ENCODE data around the gene SPATA2. TPM values are rescaled to one million over a fixed set of nuclear protein-coding genes. Genes with fewer than 3 reads are reported as not detected.
"Not testable (repeated sequence)": the region's sequence is repeated elsewhere in the genome, so short reads cannot be mapped to it uniquely, and the experiment has no call there.

The SPATA2 gene
- polyA plus RNA-seq, 4 donors, result 8.8 to 12.1 (median 10.8) TPM

DNA sequence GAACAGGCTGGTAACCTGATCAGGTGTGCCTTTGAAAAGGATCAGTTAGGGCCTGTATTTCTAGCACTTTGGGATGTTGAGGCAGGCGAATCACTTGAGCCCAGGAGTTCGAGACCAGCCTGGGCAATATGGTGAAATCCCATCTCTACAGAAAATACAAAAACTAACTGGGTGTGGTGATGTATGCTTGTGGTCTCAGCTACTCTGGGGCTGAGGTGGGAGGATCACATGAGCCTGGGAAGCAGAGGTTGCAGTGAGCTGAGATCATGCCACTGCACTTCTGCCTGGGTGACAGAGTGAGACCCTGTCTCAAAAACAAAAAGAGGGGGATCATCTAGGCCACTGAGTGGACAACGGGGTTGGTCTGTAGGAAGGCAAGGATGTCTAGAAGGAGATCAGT is 54.1 kb downstream of the SPATA2 start:
- DNase-seq (ENCODE audit: low read depth in 4 of 4, low spot score in 2 of 4), result not testable (repeated sequence)

DNA sequence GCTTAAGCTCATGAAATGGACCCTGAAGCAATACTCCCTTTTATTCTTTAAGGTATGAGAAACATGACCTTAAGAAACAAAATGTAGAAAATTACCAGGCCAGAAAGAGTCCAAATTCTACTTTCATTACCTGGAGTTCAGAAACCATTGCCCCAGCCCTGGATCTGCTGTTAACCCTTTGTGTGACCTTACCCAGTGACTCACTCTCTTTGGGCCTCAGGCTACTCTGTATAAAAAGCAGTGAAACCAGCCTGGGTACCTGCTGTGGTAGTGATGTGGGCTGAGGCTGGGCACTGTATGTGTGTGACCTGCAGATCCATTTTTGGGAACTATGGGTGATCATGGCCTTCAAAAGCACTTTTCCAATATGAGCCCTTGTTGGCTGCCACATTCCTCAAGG is 55.5 kb downstream of the SPATA2 start:
- no peak for DNase-seq (ENCODE audit: low read depth in 4 of 4, low spot score in 2 of 4)

DNA sequence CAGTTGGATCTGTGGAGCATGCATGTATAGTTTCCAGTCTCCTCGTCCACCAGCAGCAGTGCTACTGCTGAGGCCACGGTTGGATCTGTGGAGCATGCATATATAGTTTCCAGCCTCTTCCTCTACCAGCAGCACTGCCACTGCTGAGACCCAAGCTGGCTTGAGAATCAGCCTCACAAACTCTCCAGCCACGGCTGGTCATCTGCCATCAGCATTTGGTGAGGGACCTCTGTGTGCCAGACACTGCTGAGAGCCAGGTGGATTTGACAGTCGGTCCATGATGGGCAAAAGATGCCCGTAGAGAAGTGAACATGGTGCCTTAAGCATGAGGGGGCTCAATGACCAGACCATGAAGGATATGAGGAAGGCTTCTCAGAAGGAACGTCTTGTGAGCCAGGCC is 56.3 kb downstream of the SPATA2 start:
- no peak for DNase-seq (ENCODE audit: low read depth in 4 of 4, low spot score in 2 of 4)

DNA sequence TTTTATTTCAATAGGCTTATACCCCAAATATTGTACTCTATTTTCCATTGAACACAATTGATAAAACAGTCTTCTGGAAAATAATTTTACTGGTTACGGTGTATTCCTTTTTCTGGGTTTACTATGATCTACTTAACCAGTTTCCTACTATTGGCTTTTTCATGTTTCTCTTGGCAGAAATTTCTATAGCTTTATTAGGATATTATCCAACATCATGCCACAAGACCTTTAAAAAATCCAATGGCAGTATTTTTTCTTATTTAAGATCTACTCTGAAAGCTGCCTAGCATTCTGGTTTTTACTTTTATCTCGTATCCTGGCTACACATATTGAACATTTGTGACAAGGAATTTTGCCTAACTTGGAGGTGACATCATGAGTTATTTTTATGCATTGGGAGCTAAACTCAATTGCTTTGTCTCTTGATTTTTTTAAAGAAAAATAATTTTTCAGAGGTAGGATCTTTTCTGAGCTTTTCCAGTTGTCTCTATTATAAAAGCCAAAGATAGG is 57.2 kb downstream of the SPATA2 start:
- DNase-seq (ENCODE audit: low read depth in 4 of 4, low spot score in 2 of 4), result no peak

DNA sequence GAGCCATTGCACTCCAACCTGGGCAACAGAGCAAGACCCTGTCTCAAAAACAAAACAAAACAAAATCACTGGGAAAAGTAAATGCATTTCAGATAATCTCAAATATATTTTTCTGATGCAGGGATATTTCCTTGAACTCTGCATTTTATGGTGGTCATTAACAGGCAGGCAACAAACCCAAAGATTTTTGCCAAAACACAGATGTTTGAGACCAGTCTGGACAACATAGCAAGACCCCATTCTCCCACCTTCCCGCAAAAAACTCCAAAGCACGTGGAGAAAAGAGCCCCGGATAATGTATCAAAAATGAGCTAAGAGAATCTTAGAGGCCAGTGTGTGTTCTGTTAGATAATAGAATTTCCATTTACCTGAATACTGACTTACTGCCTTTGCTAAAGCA is 58.4 kb downstream of the SPATA2 start:
- no peak for DNase-seq (ENCODE audit: low read depth in 4 of 4, low spot score in 2 of 4)

DNA sequence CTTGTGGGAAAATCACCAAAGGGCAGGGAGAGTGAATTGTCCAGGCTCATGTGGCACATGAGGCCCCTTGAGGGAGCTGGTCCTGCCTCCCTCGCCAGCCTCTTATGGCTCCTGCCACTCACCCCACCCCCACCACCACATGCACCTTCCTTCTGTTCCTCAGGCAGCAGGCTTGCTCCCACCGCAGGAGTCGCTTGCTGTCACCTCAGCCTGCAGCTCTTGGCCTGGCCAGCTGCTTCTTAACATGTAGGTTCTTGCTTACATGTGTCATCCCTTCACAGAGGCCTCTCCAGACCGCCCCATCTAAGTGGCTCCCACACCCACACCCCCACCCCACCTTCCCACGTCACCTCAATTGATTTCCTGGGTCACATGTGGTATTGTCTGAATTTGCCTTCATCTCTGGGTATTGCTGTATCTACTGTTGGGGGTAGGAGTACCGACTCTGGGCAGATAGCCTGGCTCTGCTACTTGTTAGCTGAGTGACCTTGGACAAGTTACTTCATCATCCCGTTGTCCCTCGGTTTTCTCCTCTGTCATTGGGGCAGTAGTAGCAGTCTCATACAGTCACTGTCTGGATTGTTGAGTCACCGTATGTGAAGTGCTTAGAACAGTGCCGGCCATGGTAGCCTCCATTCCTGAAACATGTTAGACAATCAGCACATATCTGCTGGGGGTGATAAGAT is 61.0 kb downstream of the SPATA2 start:
- DNase-seq (ENCODE audit: low read depth in 4 of 4, low spot score in 2 of 4), result no peak

DNA sequence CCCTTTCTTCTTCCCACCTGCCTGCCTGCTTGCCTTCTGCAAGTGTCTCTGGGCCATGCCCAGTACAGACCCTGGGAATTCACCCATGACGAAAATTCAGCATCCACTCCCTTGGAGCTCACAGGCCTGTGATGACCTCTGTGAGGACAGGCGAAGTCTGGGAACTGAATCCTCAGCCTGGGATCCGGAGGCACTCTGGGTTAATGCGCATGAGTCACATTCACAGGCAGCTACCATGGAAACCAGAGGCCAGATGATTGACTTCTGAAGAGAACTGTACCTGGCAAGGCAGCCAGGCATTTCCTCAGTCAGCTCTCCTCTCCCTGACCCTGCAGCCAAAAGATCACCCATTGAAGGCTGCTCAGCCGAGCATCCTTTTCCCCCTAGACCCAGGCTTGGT is 61.7 kb downstream of the SPATA2 start:
- DNase-seq (ENCODE audit: low read depth in 4 of 4, low spot score in 2 of 4), result peak in 2 of 4 donors; percentile 24 to 31

Other genes starting within 250 kb of the SPATA2 start
- gene B4GALT5, start 201.7 kb downstream of the SPATA2 start, polyA plus RNA-seq (ENCODE audit: insufficient read length in 4 of 4), result 10 to 100 TPM; 43.9 to 49.4 (median 47.7) TPM
- 10 to 100 TPM in 2 of 4 donors, 1 to 10 TPM in 2; 7.5 to 12.0 (median 9.8) TPM for gene SLC9A8, start 102.7 kb downstream of the SPATA2 start, polyA plus RNA-seq (ENCODE audit: insufficient read length in 4 of 4)
- gene RNF114, start 20.9 kb upstream of the SPATA2 start, polyA plus RNA-seq (ENCODE audit: insufficient read length in 4 of 4), result 10 to 100 TPM; 61.8 to 82.3 (median 73.8) TPM
- 10 to 100 TPM in 3 of 4 donors, 1 to 10 TPM in 1; 7.9 to 18.5 (median 13.9) TPM for gene SNAI1, start 67.5 kb upstream of the SPATA2 start, polyA plus RNA-seq (ENCODE audit: insufficient read length in 4 of 4)
- 100 to 1,000 TPM; 131 to 172 (median 150) TPM for gene UBE2V1, start 197.6 kb upstream of the SPATA2 start, polyA plus RNA-seq (ENCODE audit: insufficient read length in 4 of 4)
- gene PEDS1, start 238.2 kb upstream of the SPATA2 start, polyA plus RNA-seq (ENCODE audit: insufficient read length in 4 of 4), result 10 to 100 TPM; 23.9 to 30.8 (median 26.9) TPM

All from left renal cortex interstitium (tissue), 4 donors.